SK-N-MC (cell line): ENCODE data around the gene ZFP64.
"Not testable (repeated sequence)": the region's sequence is repeated elsewhere in the genome, so short reads cannot be mapped to it uniquely, and the experiment has no call there.

ENCODE experiments used
- EZH2 ChIP-seq: fragments of 200-600 bp; sonication (generic); IDR thresholded peaks from one replicate; pipeline ENCODE4 v1.6.1; 2017; ENCODE audit warnings: antibody characterized with exemption
- POLR2AphosphoS5 ChIP-seq: IDR thresholded peaks from 2 replicates; pipeline ENCODE4 v1.6.1; 2012; ENCODE audit warnings: mild to moderate bottlenecking, low read depth, low read length, borderline replicate concordance

DNA sequence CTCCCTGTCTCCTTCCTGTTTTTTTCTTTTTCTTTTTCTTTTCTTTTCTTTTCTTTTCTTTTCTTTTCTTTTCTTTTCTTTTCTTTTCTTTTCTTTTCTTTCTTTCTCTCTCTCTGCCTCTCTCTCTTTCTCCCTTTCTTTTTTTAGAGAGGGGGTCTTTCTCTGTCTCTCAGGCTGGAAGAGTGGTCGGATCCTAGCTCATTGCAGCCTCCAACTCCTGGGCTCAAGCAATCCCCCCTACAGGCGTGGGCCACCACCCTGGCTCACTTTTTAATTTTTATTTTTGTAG, 1.1 kb upstream of the ZFP64 start:
- not testable (repeated sequence) for TF ChIP-seq POLR2AphosphoS5, EZH2
